Raji (cell line): ENCODE data around the gene CCDC32.

Experiments
- POLR2A ChIP-seq: IDR thresholded peaks from 2 replicates; pipeline ENCODE4 v1.6.1; 2011; ENCODE audit warnings: low read depth, low read length, control low read depth; ENCODE audit not compliant: insufficient read depth

CCDC32 gene, protein sequence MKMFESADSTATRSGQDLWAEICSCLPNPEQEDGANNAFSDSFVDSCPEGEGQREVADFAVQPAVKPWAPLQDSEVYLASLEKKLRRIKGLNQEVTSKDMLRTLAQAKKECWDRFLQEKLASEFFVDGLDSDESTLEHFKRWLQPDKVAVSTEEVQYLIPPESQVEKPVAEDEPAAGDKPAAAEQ

GRCh38 chr15:40564591-40565332, at the start of gene CCDC32:
Gene CCDC32, minus strand, starts transcription at chr15:40565042. Its CDS starts 2,027 bp downstream, at chr15:40563015.
- TF ChIP-seq POLR2A: peak; percentile 87

- TF ChIP-seq POLR2A: no peak
Observed at GRCh38 chr15:40613080-40613479, 48.2 kb upstream of the CCDC32 start.

DNA sequence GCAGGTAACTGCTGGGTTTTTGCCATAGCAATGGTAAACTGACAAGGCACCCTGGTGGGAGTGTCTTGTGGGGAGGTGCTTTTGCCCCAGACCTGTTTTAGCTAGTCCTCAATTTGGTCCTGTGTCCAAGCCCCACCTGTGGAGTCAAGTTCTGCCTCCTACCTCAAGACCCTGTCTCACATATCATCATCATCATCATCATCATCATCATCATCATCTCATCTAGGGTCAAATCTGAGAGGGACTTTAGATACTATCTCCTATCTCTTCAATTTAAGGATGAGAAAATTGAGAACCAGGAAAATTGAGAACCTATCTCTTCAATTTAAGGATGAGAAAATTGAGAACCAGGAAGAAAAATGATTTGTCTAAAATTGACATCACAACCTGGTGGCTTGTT, 39.1 kb upstream of the CCDC32 start:
- TF ChIP-seq POLR2A: no peak

GRCh38 chr15:40600956-40601355, 36.1 kb upstream of the CCDC32 start:
- TF ChIP-seq POLR2A: no peak

GRCh38 chr15:40598672-40599071, 33.8 kb upstream of the CCDC32 start:
- TF ChIP-seq POLR2A: no peak

GRCh38 chr15:40598126-40598525, 33.3 kb upstream of the CCDC32 start:
- TF ChIP-seq POLR2A: no peak

DNA sequence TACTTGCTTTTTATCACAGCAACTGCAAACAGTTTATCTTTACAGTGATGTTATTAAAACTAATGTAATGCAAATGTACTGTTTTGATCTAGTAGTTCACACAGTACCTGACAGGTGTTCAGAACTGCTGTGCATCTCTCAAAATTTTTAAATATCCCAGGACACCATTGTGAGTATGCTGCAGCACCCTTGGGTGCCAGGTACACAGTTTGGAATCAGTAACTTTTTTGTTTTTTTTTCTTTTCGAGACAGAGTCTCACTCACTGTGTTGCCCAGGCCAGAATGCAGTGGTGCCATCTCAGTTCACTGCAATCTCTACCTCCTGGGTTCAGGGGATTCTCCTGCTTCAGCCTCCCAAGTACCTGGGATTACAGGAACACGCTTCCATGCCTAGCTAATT, 32.2 kb upstream of the CCDC32 start:
- no peak for TF ChIP-seq POLR2A

- TF ChIP-seq POLR2A: no peak
Observed at GRCh38 chr15:40595773-40596172, 30.9 kb upstream of the CCDC32 start.

GRCh38 chr15:40595219-40595618, 30.4 kb upstream of the CCDC32 start:
- TF ChIP-seq POLR2A: no peak

DNA sequence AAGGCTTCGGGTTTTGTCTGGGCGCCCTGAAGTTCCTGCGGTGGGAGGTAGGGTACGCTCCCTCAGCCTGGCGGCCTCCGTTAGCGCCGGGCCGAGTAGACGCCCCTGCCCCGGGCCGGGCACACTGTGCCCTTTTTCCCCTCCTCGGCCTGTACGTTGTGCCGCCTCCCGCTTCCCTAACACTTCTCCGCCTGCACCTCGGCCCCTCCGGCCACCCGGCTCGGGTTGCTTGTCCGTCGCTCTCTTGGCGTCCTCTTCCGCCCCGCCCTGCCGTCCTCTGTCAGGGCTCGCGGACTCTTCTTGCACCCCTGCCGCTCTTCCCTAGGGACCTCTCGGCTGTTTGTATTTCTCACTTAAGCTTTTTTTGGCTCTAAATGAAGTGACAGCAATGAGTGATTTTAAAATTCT, 29.6 kb upstream of the CCDC32 start:
- no peak for TF ChIP-seq POLR2A

GRCh38 chr15:40593588-40594428, 29.0 kb upstream of the CCDC32 start, which contains the start of gene KNL1:
Gene KNL1, plus strand, starts transcription at chr15:40594249. Its CDS starts 8,683 bp downstream, at chr15:40602932.
- peak; percentile 81 for TF ChIP-seq POLR2A

- TF ChIP-seq POLR2A: no peak
Observed at GRCh38 chr15:40593165-40593564, 28.3 kb upstream of the CCDC32 start.

- TF ChIP-seq POLR2A: no peak
Observed at GRCh38 chr15:40591389-40591788, 26.5 kb upstream of the CCDC32 start.

- no peak for TF ChIP-seq POLR2A
Observed at GRCh38 chr15:40590667-40591050, 25.8 kb upstream of the CCDC32 start.

DNA sequence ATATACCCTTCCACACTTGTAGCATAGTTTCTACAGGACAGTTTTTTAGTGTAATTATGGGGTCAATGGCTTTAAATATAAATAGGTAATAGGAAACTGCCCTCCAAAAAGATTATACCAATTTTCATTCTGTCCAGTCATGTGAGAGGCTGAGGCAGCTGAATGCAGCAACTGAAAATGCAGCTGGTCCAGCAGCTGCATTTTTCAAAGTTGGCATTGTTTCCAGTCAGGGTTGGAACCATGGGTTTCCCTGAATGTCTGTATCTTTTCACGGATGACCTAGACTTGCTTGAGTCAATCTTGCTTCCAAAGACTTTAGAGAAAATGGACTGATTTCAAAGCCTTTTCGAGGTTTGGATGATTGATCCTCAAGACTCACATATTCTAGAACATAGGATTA, 19.3 kb upstream of the CCDC32 start:
- no peak for TF ChIP-seq POLR2A
